ENCODE data around the gene DIS3L. TPM values are rescaled to one million over a fixed set of nuclear protein-coding genes. Genes with fewer than 3 reads are reported as not detected.
"Not testable (repeated sequence)": the region's sequence is repeated elsewhere in the genome, so short reads cannot be mapped to it uniquely, and the experiment has no call there.

The DIS3L gene
- total RNA-seq, 1 experiment from 2014 or later, result 138 TPM

DNA sequence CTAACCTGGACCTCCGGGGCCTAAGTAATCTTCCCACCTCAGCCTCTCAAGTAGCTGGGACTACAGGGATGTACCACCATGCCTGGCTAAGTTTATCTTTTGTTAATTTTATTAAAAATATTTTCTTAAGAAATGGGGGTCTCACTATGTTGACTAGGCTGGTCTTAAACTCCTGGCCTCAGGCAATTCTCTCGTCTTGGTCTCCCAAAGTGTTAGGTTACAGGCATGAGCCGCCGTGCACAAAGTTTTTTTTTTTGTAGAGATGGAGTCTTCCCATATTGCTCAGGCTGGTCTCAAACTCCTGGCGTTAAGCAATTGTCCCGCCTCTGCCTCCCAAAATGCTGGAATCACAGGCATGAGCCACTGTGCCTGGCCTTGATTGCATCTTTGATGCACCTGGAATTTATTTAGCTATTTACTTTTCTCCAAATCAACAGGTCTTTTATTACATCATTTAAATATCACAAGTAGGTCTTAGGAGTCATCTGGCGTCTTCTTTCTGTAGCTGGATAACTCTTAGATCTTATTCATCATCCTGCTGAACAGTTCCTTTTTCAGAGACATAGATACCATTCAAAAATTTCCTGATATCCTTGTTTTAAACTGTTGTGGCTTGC is 85.6 kb downstream of the DIS3L start:
- no peaks in the 10 kb centered on the region for H3K4me1 ChIP-seq
- H3K27ac ChIP-seq, result no peak overlapping the region
- no peaks in the 10 kb centered on the region for H3K27me3 ChIP-seq

GRCh38 chr15:66381376-66381775 is 88.0 kb downstream of the DIS3L start:
- not testable (repeated sequence) for H3K9me3 ChIP-seq (replicated peaks); H3K27ac ChIP-seq; H3K4me1 ChIP-seq; H3K27me3 ChIP-seq; H3K4me3 ChIP-seq; H3K36me3 ChIP-seq; DNase-seq

More for the DNA sequence above, 85.6 kb downstream of the DIS3L start:
- Histone ChIP-seq H3K36me3 (no peaks in the 10 kb centered on the region), H3K9me3 (replicated peaks) (no peaks in the 10 kb centered on the region), H3K4me3 (no peak overlapping the region)
- no peak for DNase-seq

Other genes with a start within 250 kb of the DIS3L start
- 7.3 and 8.7 TPM in 2 replicates for gene MEGF11, start 39.8 kb upstream of the DIS3L start, total RNA-seq (2014; rRNA removed; shearing (Covaris generic))
- 54.1 and 58.1 TPM in 2 replicates for gene TIPIN, start 63.1 kb downstream of the DIS3L start, total RNA-seq (2014; rRNA removed; shearing (Covaris generic))
- 72.2 and 79.8 TPM in 2 replicates for gene MAP2K1, start 93.3 kb downstream of the DIS3L start, total RNA-seq (2014; rRNA removed; shearing (Covaris generic))
- 14.6 and 17.1 TPM in 2 replicates for gene SNAPC5, start 204.2 kb downstream of the DIS3L start, total RNA-seq (2014; rRNA removed; shearing (Covaris generic))
- 6,637 and 6,933 TPM in 2 replicates for gene RPL4, start 211.3 kb downstream of the DIS3L start, total RNA-seq (2014; rRNA removed; shearing (Covaris generic))
- gene ZWILCH, start 211.8 kb downstream of the DIS3L start, total RNA-seq (2014; rRNA removed; shearing (Covaris generic)), result 53.4 and 61.8 TPM in 2 replicates